ENCODE results near the gene YIF1B. TPM values are rescaled to one million over a fixed set of nuclear protein-coding genes. Genes with fewer than 3 reads are reported as not detected.

YIF1B gene
- total and polyA plus RNA-seq, 4 donors = 22.0 to 107 (median 53.7) TPM

DNA sequence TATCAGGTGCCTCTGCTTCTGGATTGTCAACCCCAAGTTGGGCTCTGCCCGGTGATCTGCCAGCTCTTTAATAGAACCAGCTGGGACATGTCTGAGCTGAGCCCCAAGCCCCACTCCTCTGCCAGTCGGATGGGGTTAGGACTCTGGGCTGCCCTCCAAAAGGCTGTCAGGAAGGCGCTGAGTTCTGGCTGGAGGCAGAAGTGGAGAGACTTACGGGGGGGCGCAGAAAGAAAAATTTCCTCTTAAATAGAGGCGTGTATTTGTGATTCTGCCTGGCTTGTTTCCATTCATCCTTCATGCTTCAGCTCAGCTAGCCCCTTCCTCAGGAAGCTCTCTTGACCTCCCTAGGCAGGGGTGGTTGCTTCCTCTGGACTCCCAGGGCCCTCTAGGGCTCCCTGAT is 2.9 kb upstream of the YIF1B start:
- Histone ChIP-seq H3K27me3 (ENCODE audit: control insufficient read depth in 3 of 3, insufficient read depth in 3 of 3, low read length in 2 of 3) (peaks cover 0 to 4% (median 0%) of the 10 kb centered on the region in 3 donors), H3K36me3 (ENCODE audit: control insufficient read depth in 4 of 4, insufficient read depth in 4 of 4, low read length in 4 of 4) (no peaks in the 10 kb centered on the region), H3K9ac (ENCODE audit: insufficient read depth in 1 of 2, low read length in 2 of 2) (no peak overlapping the region), H3K4me1 (ENCODE audit: control insufficient read depth in 5 of 5, insufficient read depth in 5 of 5, low read length in 5 of 5) (peaks cover 0 to 48% (median 14%) of the 10 kb centered on the region in 5 donors), H3K4me3 (no peak overlapping the region), H3K27ac (ENCODE audit: low read depth in 1 of 2, low read length in 1 of 2) (peak overlapping the region in 1 of 2 donors; percentile 7), H3K9me3 (ENCODE audit: control insufficient read depth in 4 of 4, insufficient read depth in 3 of 4, low read length in 3 of 4) (no peaks in the 10 kb centered on the region)
- DNase-seq (peak; percentile 89 to 93 (median 92)), ATAC-seq (ENCODE audit: insufficient read depth, low FRiP score) (no peak)
- TF ChIP-seq, protein P1, sequence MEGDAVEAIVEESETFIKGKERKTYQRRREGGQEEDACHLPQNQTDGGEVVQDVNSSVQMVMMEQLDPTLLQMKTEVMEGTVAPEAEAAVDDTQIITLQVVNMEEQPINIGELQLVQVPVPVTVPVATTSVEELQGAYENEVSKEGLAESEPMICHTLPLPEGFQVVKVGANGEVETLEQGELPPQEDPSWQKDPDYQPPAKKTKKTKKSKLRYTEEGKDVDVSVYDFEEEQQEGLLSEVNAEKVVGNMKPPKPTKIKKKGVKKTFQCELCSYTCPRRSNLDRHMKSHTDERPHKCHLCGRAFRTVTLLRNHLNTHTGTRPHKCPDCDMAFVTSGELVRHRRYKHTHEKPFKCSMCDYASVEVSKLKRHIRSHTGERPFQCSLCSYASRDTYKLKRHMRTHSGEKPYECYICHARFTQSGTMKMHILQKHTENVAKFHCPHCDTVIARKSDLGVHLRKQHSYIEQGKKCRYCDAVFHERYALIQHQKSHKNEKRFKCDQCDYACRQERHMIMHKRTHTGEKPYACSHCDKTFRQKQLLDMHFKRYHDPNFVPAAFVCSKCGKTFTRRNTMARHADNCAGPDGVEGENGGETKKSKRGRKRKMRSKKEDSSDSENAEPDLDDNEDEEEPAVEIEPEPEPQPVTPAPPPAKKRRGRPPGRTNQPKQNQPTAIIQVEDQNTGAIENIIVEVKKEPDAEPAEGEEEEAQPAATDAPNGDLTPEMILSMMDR (IDR thresholded peaks at IDR 0.05; ENCODE audit: control extremely low read depth, extremely low read depth) = no peak
- WGBS, 2 donors = 24 to 26% methylated on average over 6 of the region's 6 CpGs

GRCh38 chr19:38317104-38317612 is 1.4 kb upstream of the YIF1B start:
- ATAC-seq (ENCODE audit: insufficient read depth, low FRiP score) (no peak), DNase-seq (no peak)
- no peaks in the 10 kb centered on the region for H3K36me3 ChIP-seq (ENCODE audit: control insufficient read depth in 4 of 4, insufficient read depth in 4 of 4, low read length in 4 of 4)
- H3K4me1 ChIP-seq (ENCODE audit: control insufficient read depth in 5 of 5, insufficient read depth in 5 of 5, low read length in 5 of 5) = peaks cover 0 to 46% (median 14%) of the 10 kb centered on the region in 5 donors
- WGBS, 2 donors = 23 to 38% methylated on average over 11 of the region's 11 CpGs
- TF ChIP-seq, protein P1 (IDR thresholded peaks at IDR 0.05; ENCODE audit: control extremely low read depth, extremely low read depth) = no peak
- H3K27me3 ChIP-seq (ENCODE audit: control insufficient read depth in 3 of 3, insufficient read depth in 3 of 3, low read length in 2 of 3) = peaks cover 0 to 4% (median 0%) of the 10 kb centered on the region in 3 donors
- H3K9ac ChIP-seq (ENCODE audit: insufficient read depth in 1 of 2, low read length in 2 of 2) = no peak overlapping the region
- no peak overlapping the region for H3K4me3 ChIP-seq
- no peaks in the 10 kb centered on the region for H3K9me3 ChIP-seq (ENCODE audit: control insufficient read depth in 4 of 4, insufficient read depth in 3 of 4, low read length in 3 of 4)
- peak overlapping the region in 1 of 2 donors; percentile 74 for H3K27ac ChIP-seq (ENCODE audit: low read depth in 1 of 2, low read length in 1 of 2)

GRCh38 chr19:38316477-38317067 is 825 bp upstream of the YIF1B start:
- peaks cover 0 to 4% (median 0%) of the 10 kb centered on the region in 3 donors for H3K27me3 ChIP-seq (ENCODE audit: control insufficient read depth in 3 of 3, insufficient read depth in 3 of 3, low read length in 2 of 3)
- H3K9me3 ChIP-seq (ENCODE audit: control insufficient read depth in 4 of 4, insufficient read depth in 3 of 4, low read length in 3 of 4) = no peaks in the 10 kb centered on the region
- ATAC-seq (ENCODE audit: insufficient read depth, low FRiP score) = no peak
- no peak for DNase-seq
- no peaks in the 10 kb centered on the region for H3K36me3 ChIP-seq (ENCODE audit: control insufficient read depth in 4 of 4, insufficient read depth in 4 of 4, low read length in 4 of 4)
- TF ChIP-seq, protein P1 (IDR thresholded peaks at IDR 0.05; ENCODE audit: control extremely low read depth, extremely low read depth) = no peak
- peak overlapping the region; percentile 85 to 90 for H3K27ac ChIP-seq (ENCODE audit: low read depth in 1 of 2, low read length in 1 of 2)
- H3K4me1 ChIP-seq (ENCODE audit: control insufficient read depth in 5 of 5, insufficient read depth in 5 of 5, low read length in 5 of 5) = peaks cover 0 to 40% (median 12%) of the 10 kb centered on the region in 5 donors
- WGBS, 2 donors = 23 to 25% methylated on average over 8 of the region's 8 CpGs
- H3K4me3 ChIP-seq = no peak overlapping the region
- peak overlapping the region in 1 of 2 donors; percentile 70 for H3K9ac ChIP-seq (ENCODE audit: insufficient read depth in 1 of 2, low read length in 2 of 2)

Measured in lung (tissue), 12 donors.